Amygdala (tissue), 56 donors: ENCODE measurements around the gene RCCD1.
"Not testable (repeated sequence)": the region's sequence is repeated elsewhere in the genome, so short reads cannot be mapped to it uniquely, and the experiment has no call there.

Source experiments
- DNase-seq, 56 donors: peaks; one replicate each; lab custom pipeline; 2025; lab: John Stamatoyannopoulos, UW

Gene RCCD1, protein sequence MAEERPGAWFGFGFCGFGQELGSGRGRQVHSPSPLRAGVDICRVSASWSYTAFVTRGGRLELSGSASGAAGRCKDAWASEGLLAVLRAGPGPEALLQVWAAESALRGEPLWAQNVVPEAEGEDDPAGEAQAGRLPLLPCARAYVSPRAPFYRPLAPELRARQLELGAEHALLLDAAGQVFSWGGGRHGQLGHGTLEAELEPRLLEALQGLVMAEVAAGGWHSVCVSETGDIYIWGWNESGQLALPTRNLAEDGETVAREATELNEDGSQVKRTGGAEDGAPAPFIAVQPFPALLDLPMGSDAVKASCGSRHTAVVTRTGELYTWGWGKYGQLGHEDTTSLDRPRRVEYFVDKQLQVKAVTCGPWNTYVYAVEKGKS

DNA sequence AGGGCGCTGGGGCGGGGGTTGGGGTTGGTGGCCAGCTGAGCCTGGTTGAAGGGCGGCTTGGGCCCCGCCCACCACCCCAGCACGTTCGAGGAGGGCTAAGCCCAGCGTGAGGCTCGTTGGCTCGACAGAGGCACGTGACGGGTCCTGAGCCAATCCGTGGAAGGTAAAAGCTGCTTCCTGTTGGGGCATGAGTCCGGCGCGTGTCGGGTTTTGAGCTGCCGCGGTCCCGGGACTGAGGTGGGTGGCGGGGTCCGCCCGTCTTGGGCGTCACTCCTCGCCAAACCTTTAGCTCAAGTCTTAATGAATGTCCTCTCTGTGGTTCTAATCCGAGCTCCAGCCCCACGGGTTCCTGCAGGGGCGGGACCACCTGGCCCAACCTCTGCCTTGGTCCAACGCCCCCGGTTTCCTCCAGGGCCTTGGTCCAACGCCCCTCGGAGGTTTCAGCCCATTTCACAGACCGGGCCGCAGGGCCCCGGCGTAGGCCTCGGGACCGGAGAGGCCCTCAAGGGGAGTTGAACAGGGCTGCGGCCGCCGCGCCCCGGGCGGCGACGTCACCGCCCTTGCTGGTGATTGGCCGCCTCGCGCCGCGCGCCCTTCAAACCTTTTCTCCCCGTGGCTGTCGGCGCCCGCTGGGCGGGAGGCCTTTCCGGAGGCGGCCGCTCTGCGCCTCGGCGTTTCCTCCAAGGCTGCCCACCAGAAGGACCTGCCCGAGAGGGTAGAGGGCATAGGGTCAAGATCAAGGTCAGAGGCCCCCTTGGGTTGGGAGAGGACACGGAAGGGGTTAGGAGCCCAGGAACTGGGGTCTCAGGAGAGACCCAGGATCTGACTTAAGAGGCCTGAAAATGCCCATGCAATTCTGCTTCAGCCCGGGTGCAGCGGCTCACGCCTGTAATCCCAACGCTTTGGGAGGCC, at the start of gene RCCD1:
RCCD1 (plus strand) TSS at position 173 of the 912 bp plus-strand sequence. CDS start 1,851 bp downstream, outside the sequence.
- DNase-seq = peak; percentile 23 to 96 (median 88)

DNA sequence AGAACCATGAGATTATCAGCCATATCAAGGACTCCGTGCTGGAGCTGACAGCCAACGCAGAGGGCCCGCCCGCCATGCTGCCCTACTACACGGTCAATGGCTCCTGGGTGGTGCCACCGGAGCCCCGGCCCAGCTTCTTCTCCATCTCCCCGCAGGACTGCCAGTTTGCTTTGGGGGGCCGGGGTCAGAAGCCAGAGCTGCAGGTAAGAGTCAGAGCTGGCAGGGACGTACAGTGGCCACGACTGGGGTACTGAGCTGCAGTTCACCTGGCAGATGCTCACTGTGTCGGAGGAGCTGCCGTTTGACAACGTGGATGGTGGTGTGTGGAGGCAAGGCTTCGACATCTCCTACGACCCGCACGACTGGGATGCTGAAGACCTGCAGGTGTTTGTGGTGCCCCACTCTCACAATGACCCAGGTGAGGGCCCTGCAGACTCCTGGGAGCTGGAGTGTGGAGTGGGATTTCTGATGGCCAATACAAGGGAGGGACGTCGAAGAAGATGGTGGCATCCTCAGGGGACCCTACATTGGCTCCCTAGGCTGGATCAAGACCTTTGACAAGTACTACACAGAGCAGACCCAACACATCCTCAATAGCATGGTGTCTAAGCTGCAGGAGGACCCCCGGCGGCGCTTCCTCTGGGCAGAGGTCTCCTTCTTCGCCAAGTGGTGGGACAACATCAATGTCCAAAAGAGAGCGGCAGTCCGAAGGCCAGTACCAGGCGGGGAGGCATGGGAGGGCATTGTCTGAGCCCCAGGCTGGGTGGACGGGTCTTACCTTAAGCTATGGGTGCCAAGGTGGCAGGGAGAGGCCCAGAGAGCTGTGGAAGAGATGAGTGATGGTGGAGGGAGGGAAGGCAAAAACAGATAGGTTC, 49.1 kb upstream of the RCCD1 start:
- no peak for DNase-seq

DNA sequence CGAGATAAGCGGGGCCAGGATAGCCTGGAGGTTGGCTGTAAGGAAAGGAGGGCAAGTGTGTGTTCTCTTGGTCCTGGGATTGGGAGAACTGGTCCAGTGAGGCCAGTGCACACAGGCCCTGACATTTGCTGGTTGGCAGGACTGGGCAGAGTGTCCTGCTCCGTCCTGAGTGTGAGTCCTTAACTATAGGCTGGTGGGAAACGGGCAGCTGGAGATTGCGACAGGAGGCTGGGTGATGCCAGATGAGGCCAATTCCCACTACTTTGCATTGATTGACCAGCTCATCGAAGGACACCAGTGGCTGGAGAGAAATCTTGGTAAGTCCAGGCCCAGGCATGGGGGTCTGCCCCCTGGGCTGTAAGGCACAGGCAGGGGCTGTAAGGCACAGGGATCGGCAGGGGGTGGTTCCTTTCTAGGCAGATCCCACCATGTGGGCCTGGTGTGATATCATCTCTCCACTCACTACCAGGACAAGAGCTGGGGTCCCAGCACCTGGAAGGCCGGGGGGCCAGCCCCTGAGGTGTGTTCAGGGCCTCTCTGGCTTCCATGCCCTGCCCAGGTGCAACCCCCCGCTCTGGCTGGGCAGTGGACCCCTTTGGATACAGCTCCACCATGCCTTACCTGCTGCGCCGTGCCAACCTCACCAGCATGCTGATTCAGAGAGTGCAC, 48.4 kb upstream of the RCCD1 start:
- no peak for DNase-seq

DNA sequence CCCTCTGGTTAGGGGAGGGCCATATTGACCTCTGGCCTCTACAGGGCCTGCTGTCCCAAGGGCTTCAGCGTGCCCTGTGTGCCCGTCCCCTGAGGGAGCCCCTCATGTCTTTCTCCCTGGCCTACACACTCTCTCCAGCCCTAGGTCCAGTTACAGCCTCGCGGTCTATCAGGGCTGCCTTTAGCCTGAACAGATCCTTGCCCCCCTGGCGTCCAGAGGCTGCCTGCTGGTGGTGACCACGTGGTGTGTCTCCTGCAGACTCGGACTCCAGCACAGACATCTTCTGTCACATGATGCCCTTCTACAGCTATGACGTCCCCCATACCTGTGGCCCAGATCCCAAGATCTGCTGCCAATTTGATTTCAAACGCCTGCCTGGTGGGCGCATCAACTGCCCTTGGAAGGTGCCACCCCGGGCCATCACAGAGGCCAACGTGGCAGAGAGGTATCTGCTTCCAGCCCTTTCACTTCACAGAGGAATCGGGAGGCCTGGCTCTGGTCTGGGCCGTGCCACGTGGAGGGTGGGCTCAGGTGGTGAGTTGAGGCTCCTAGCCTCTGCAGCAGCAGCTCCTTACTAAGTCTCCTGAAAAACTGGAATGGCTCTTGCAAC, 47.5 kb upstream of the RCCD1 start:
- DNase-seq = peak in 2 of 56 donors; percentile 11 to 28

DNA sequence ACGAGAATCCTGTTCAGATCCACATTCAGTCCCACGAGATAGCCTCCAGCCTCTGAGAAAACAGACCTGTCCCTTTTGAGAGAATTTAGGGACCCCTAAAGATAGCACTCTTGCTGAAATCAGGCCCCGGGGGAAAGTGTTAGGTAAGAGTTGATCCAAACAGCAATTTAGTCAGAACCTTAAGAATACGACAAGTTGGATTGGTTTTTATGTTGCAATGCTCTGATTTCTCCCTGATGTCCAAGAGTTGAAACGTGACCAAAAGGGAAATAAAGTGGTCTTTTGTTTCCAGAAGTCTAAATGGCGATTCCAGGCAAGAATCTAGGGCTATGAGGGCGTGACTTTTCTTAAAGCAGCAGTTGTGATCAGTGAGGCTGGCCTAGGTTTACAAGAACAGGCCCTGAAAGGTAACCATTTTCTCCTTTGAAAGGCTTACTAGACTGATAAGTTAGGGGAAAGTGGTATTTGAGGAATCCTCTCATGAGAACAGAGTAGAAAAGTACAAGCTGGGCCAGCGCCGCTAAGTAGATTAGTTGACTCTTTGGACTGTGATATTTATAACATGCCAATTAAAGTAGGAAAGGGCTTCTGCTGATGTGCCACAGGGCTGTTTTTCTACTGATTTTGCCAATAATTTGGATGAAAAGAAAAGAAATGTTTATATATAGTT, 46.7 kb upstream of the RCCD1 start:
- DNase-seq = no peak

DNA sequence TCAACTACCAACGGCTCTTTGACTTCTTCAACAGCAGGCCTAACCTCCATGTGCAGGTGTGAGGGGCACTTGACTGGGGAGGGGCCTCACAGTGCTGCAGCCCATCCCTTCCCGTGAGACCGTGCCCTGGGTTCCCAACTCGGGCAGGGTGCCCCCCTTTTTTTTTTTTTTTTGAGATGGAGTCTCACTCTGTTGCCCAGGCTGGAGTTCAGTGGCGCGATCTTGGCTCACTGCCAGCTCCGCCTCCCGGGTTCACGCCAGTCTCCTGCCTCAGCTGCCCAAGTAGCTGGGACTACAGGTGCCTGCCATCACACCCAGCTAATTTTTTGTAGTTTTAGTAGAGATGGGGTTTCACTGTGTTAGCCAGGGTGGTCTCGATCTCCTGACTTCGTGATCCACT, 45.2 kb upstream of the RCCD1 start:
- DNase-seq = not testable (repeated sequence)

DNA sequence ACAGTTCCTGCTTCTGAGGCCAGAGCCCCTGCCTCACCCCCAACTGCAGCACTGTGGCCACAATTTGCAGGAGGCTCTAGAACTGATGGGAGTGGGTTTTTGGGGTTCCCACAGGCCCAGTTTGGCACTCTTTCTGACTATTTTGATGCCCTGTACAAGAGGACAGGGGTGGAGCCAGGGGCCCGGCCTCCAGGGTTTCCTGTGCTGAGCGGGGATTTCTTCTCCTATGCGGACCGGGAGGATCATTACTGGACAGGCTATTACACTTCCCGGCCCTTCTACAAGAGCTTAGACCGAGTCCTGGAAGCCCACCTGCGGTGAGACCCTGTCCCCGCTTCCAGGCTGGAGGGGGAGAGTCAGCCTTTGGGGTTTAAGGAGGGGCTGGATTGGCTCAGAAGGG, 44.7 kb upstream of the RCCD1 start:
- no peak for DNase-seq

DNA sequence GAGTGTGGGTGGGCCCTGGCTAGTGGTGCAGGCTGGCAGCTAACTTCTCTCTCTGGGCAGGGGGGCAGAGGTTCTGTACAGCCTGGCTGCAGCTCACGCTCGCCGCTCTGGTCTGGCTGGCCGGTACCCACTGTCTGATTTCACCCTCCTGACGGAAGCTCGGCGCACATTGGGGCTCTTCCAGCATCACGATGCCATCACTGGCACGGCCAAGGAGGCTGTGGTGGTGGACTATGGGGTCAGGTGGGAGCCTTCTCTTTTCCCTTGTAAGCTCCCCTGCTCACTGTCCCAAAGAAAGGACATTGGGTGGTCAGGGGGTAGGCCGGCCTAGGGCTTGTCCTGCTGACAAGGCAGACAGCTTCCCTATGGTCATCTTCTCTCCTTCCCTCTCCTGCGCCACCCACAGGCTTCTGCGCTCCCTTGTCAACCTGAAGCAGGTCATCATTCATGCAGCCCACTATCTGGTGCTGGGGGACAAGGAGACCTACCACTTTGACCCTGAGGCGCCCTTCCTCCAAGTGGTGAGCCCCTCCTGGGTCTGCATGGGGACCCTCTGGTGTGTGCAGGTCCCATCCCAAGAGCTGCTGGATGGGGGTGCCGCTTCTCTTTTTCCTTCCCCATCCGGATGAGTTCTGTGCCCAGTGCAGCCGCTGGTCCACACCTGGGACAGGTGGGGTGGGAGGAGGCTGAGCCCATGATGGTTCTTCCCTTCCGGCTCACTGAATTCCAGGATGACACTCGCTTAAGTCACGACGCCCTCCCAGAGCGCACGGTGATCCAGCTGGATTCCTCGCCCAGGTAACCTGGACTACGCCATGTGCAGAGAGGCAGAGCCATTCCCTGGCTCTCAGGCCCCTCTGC, 44.0 kb upstream of the RCCD1 start:
- no peak for DNase-seq

DNA sequence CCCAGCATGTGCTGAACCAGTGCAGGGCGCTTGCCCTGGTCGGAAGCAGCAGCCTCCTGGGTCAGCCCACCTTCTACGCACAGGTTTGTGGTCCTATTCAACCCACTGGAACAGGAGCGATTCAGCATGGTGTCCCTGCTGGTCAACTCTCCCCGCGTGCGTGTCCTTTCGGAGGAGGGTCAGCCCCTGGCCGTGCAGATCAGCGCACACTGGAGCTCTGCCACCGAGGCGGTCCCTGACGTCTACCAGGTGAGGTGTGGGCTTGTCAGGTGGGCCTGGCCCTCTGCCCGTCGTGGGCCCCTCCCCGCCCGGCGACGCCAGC, 43.4 kb upstream of the RCCD1 start:
- DNase-seq = no peak

DNA sequence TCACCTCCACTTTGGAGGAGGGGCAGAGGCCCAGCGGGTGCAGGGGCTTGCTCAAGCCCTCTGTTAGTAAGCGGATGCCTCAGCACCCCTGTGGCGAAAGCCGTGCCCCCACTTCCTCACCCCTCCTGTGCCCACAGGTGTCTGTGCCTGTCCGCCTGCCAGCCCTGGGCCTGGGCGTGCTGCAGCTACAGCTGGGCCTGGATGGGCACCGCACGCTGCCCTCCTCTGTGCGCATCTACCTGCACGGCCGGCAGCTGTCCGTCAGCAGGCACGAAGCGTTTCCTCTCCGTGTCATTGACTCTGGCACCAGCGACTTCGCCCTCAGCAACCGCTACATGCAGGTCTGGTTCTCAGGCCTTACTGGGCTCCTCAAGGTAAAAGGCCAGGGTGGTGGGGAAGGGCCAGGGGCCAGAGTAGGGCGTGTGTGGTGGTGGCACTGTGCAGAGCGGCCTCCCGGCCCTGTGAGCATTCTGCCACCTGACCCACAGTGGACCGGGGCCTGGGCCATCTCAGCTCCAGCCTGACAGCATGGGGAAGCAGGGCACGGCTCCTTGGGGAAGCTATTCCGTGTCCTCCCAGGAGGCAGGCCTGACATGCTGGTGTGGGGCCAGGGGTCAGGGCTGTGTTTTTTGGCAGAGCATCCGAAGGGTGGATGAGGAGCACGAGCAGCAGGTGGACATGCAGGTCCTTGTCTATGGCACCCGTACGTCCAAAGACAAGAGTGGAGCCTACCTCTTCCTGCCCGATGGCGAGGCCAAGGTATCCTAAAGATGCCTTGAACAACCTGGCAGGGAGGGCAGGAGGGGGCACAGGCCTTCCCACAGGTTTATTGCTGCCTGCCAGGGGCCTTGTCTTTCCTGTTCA, 42.5 kb upstream of the RCCD1 start:
- no peak for DNase-seq

DNA sequence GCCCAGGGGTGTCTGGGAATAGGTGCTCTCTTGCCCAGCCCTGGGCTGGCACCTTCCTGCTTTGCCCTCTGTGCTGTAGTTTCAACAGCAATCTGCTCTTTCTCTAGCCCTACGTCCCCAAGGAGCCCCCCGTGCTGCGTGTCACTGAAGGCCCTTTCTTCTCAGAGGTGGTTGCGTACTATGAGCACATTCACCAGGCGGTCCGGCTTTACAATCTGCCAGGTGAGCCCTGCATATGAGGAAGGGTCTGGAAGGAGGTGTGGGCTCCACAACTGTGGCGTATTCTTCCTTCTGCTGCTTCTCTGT, 42.0 kb upstream of the RCCD1 start:
- DNase-seq = no peak

DNA sequence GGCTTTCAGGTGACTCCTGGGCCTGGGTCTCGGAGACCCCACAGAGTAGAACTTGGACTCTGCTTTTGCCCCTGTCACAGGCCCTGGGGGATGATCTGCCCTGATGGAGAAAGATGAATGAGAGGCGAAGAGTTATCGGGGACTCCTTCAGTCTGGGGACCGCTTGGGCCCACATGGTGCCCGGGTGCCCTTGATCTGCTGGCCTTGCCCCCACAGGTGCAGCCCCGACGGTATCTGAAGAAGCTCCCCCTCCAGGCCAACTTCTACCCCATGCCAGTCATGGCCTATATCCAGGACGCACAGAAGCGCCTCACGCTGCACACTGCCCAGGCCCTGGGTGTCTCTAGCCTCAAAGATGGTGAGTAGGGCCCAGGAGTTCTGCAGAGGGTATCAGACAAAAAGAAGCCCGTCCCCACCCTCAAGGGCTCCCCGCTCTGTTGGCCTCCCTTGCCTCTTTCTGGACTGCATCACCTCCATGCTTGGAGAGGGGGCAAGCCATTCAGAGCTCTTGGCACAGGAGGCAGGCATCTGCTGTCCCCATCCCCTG, 41.2 kb upstream of the RCCD1 start:
- no peak for DNase-seq

DNA sequence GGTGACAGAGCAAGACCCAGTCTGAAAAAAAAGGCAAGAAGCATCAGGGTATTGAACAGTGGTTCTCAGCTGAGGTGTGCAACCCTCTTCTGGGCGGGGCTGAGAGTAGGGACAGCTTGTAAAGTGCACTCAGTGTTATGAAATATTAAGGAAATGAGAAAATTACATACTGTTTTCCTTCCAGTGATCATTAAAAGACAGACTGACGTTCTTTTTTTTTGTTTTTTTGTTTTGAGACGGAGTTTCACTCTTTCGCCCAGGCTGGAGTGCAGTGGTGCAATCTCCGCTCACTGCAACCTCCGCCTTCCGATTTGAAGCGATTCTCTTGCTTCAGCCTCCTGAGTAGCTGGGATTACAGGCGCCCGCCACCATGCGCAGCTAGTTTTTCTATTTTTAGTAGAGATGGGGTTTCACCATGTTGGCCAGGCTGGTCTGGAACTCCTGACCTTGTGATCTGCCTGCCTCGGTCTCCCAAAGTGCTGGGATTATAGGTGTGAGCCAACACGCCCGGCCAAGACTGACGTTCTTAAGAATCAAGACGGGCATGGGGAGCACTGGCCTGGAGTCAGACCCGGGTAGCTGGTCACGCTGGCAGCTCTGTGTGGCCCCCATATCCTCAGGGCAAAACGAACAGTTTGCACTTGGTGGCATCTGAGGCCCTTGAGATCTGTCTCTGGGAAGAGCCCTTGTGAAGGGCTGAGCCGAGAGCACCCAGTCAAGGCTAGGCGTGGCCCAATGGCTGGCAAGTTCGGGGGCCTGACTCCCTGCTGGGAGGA, 40.2 kb upstream of the RCCD1 start:
- DNase-seq = no peak

DNA sequence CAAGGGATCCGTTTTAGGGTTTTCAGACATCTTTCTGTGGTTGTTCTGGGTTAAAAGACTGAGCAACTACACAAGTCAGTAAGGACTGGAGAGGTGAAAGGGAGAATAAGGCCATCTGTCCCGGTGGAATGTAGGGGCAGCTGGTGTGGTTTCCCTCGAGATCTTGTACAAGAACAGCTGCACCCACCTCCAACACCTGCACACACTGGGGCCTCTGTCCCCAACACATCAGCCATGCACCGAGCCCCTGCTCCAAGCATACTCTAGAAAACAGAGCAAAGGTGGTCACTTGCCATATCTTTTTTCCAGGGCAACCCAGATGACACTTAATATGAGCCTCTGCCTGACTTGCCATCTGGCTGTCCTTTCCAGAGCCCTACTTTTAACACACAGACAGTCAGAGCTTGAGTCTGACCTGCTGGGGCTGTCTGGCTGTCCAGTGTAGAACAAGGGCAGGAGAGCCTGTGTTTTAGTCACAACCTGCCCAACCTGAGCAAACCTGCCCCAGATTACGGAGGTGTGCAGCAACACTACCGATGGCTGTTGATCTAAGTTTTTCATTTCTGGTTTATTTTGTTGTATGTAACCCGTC, 39.4 kb upstream of the RCCD1 start:
- no peak for DNase-seq

DNA sequence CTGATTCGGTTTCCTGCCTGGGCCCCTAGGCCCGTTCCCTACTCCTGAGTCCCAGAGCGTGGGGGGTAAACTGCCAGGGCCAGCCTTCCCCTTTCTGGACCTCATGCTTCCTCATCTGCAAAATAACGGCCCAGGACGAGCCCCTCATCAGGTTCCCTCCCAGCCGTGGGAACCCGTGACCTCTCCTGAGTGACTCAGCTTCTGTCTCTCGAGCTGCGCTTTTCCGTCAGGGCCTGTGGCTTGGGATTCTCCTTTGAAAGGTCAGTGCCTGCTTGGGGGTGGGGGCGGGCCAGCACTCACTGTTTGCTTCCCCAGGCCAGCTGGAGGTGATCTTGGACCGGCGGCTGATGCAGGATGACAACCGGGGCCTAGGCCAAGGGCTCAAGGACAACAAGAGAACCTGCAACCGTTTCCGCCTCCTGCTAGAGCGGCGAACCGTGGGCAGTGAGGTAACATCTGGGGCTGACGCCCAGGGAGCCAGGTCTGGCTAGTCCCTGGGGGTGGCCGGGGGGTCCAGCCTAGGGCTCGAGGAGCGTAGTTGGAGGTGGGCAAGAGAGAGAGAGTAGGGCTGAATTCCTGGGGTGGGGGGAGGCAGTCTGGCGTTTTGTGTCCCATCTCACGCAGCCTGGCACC, 38.8 kb upstream of the RCCD1 start:
- DNase-seq = peak in 5 of 56 donors; percentile 8 to 20 (median 15)
